ENCODE results near the gene ADTRP. TPM values are rescaled to one million over a fixed set of nuclear protein-coding genes. Genes with fewer than 3 reads are reported as not detected.

The ADTRP gene
- total RNA-seq, 2 donors from 2014 or later = 56.6 to 79.9 TPM

DNA sequence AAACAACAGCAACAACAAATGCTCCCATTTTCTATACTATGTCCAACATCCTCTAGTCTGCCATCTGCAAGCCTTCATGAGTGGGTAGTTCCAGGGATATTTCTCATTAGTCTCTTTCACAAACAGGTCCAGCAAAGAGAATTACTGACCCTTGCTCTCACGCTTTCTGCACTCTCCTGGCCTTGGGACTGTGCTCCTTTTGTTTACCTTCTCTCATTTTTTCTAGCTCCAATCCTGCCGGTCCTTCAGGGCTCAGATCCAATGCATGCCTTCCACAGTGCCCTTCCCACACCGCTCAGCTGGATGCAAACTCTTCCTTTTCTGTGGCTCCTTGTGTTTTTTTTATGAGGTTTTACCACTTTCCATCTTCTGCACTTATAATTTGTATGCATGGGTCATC lies 47.2 kb downstream of the ADTRP start:
- intact Hi-C loops (cut with DNase I) = no loop called here
- Histone ChIP-seq H3K9me3 (no peaks in the 10 kb centered on the region), H3K9ac (ENCODE audit: low read depth in 2 of 2, low read length in 2 of 2) (no peak overlapping the region), H3K27me3 (no peaks in the 10 kb centered on the region), H3K4me3 (no peak overlapping the region), H3K36me3 (no peaks in the 10 kb centered on the region), H3K4me1 (no peaks in the 10 kb centered on the region), H3K27ac (no peak overlapping the region)
- TF ChIP-seq CTCF (IDR thresholded peaks at IDR 0.05) = no peak
- DNase-seq = no peak

DNA sequence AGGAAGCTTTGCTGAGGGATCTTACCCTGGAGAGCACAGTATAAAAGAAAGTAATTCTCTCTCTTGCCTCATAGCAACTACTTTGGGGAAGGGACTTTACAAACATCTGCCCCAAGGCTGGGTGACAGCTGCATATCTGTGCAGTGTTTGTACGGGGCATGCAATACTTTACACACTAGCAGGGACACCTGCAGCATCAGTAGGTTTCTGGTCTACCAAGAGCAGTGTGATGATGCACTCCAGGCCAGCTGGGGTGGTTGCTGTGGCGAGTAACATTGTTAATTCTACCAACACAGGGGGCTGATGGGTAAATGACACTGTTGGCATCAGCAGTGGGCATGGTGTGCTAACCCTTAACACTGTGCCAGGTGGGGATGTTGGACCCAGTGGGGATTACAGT lies 48.0 kb downstream of the ADTRP start:
- H3K9me3 ChIP-seq = no peaks in the 10 kb centered on the region
- DNase-seq = no peak
- no peak overlapping the region for H3K9ac ChIP-seq (ENCODE audit: low read depth in 2 of 2, low read length in 2 of 2)
- no peak for TF ChIP-seq CTCF (IDR thresholded peaks at IDR 0.05)
- H3K36me3 ChIP-seq = no peaks in the 10 kb centered on the region
- H3K27me3 ChIP-seq = no peaks in the 10 kb centered on the region
- H3K27ac ChIP-seq = no peak overlapping the region
- H3K4me3 ChIP-seq = no peak overlapping the region
- H3K4me1 ChIP-seq = no peaks in the 10 kb centered on the region
- intact Hi-C loops (cut with DNase I) = no loop called here

- intact Hi-C loops (cut with DNase I) = no loop called here
Observed at GRCh38 chr6:11729076-11729475, 49.5 kb downstream of the ADTRP start.

GRCh38 chr6:11727998-11728961 lies 50.3 kb downstream of the ADTRP start:
- Histone ChIP-seq H3K27me3 (no peaks in the 10 kb centered on the region), H3K4me1 (no peaks in the 10 kb centered on the region), H3K9ac (ENCODE audit: low read depth in 2 of 2, low read length in 2 of 2) (no peak overlapping the region), H3K27ac (peak overlapping the region; percentile 33), H3K36me3 (no peaks in the 10 kb centered on the region), H3K4me3 (no peak overlapping the region), H3K9me3 (no peaks in the 10 kb centered on the region)
- TF ChIP-seq CTCF (IDR thresholded peaks at IDR 0.05) = no peak
- intact Hi-C loops (cut with DNase I) = no loop called here
- no peak for DNase-seq

More at GRCh38 chr6:11729076-11729475, 49.5 kb downstream of the ADTRP start:
- Histone ChIP-seq H3K4me3 (no peak overlapping the region), H3K27me3 (no peaks in the 10 kb centered on the region), H3K27ac (no peak overlapping the region), H3K9ac (ENCODE audit: low read depth in 2 of 2, low read length in 2 of 2) (no peak overlapping the region), H3K9me3 (no peaks in the 10 kb centered on the region), H3K36me3 (no peaks in the 10 kb centered on the region), H3K4me1 (no peaks in the 10 kb centered on the region)
- no peak for DNase-seq
- no peak for TF ChIP-seq CTCF (IDR thresholded peaks at IDR 0.05)

GRCh38 chr6:11727346-11727997 lies 51.1 kb downstream of the ADTRP start:
- intact Hi-C loops (cut with DNase I) = no loop called here

More at GRCh38 chr6:11727346-11727997, 51.1 kb downstream of the ADTRP start:
- Histone ChIP-seq H3K4me3 (no peak overlapping the region), H3K27ac (no peak overlapping the region), H3K36me3 (no peaks in the 10 kb centered on the region), H3K9me3 (no peaks in the 10 kb centered on the region), H3K27me3 (no peaks in the 10 kb centered on the region), H3K4me1 (no peaks in the 10 kb centered on the region), H3K9ac (ENCODE audit: low read depth in 2 of 2, low read length in 2 of 2) (no peak overlapping the region)
- DNase-seq = no peak
- no peak for TF ChIP-seq CTCF (IDR thresholded peaks at IDR 0.05)
